NCI-H2196 treated with DMSO at 0.1 percent for 48 hours (cell line): ENCODE data around the gene FUT3.
A peak's percentile ranks its signal among the peaks of the same experiment; 100 is the strongest.

Experiments
- DNase-seq: peaks from one replicate; lab custom pipeline; 2025; ENCODE audit not compliant: unreplicated experiment; lab: John Stamatoyannopoulos, UW

Gene FUT3

GRCh38 chr19:5803752-5804515, 47.3 kb downstream of the FUT3 start:
- DNase-seq, result peak; percentile 91

GRCh38 chr19:5803441-5803751, 47.9 kb downstream of the FUT3 start:
- DNase-seq, result no peak

- no peak for DNase-seq
These were observed 49.2 kb downstream of the FUT3 start for GRCh38 chr19:5801796-5802619.

- no peak for DNase-seq
These were observed 50.6 kb downstream of the FUT3 start for GRCh38 chr19:5800361-5801270.

- peak; percentile 79 for DNase-seq
These were observed 51.7 kb downstream of the FUT3 start for GRCh38 chr19:5799247-5800241.

GRCh38 chr19:5798244-5798643, 53.0 kb downstream of the FUT3 start:
- no peak for DNase-seq

- DNase-seq, result no peak
These were observed 55.8 kb downstream of the FUT3 start for GRCh38 chr19:5795382-5795919.

GRCh38 chr19:5793188-5793587, 58.1 kb downstream of the FUT3 start:
- no peak for DNase-seq
